GM18909 (cell line): Measurements from ENCODE around the gene MS4A10.
"Not testable (repeated sequence)": the region's sequence is repeated elsewhere in the genome, so short reads cannot be mapped to it uniquely, and the experiment has no call there.

Source experiments
- ATAC-seq: cut with Tn5 transposase; IDR thresholded peaks from one replicate; pipeline ENCODE4 v1.9.1; 2021; ENCODE audit warnings: mild to moderate bottlenecking; ENCODE audit not compliant: unreplicated experiment, poor library complexity

The MS4A10 gene

GRCh38 chr11:60821827-60822599 lies 36.9 kb downstream of the MS4A10 start:
- no peak for ATAC-seq

- not testable (repeated sequence) for ATAC-seq
Measured at GRCh38 chr11:60823745-60824306, 38.7 kb downstream of the MS4A10 start.

- ATAC-seq: no peak
Measured at GRCh38 chr11:60825118-60825517, 40.0 kb downstream of the MS4A10 start.

GRCh38 chr11:60825790-60826189 lies 40.7 kb downstream of the MS4A10 start:
- no peak for ATAC-seq

GRCh38 chr11:60830478-60831142 lies 45.5 kb downstream of the MS4A10 start:
- peak; percentile 12 for ATAC-seq

GRCh38 chr11:60831143-60831500 lies 46.0 kb downstream of the MS4A10 start:
- ATAC-seq: peak; percentile 69

- no peak for ATAC-seq
Measured at GRCh38 chr11:60831501-60832079, 46.5 kb downstream of the MS4A10 start.

GRCh38 chr11:60834742-60835533 lies 49.8 kb downstream of the MS4A10 start:
- ATAC-seq: no peak

GRCh38 chr11:60835534-60835846 lies 50.4 kb downstream of the MS4A10 start:
- no peak for ATAC-seq

GRCh38 chr11:60836866-60837515 lies 51.9 kb downstream of the MS4A10 start:
- no peak for ATAC-seq

GRCh38 chr11:60838132-60838531 lies 53.0 kb downstream of the MS4A10 start:
- ATAC-seq: no peak

GRCh38 chr11:60840470-60841430 lies 55.6 kb downstream of the MS4A10 start:
- no peak for ATAC-seq

GRCh38 chr11:60841797-60842667 lies 56.9 kb downstream of the MS4A10 start, which contains the start of gene CCDC86:
Gene CCDC86, plus strand, starts transcription at chr11:60842113. Its CDS starts 12 bp downstream, at chr11:60842125.
- ATAC-seq: peak; percentile 77

- ATAC-seq: no peak
Measured at GRCh38 chr11:60842668-60843600, 57.8 kb downstream of the MS4A10 start.

- no peak for ATAC-seq
Measured at GRCh38 chr11:60844045-60844869, 59.1 kb downstream of the MS4A10 start.

- ATAC-seq: no peak
Measured at GRCh38 chr11:60844870-60845221, 59.7 kb downstream of the MS4A10 start.
